HG03139 (cell line): ENCODE results near the gene AVEN.
"Not testable (repeated sequence)": the region's sequence is repeated elsewhere in the genome, so short reads cannot be mapped to it uniquely, and the experiment has no call there.

Experiments used
- ATAC-seq: cut with Tn5 transposase; IDR thresholded peaks from one replicate; pipeline ENCODE4 v1.9.1; 2021; ENCODE audit not compliant: unreplicated experiment

The AVEN gene

GRCh38 chr15:33857726-33858125 lies 181.3 kb downstream of the AVEN start:
- no peak for ATAC-seq

- ATAC-seq = no peak
Observed at GRCh38 chr15:33852570-33852969, 186.4 kb downstream of the AVEN start.

GRCh38 chr15:33852094-33852493 lies 186.9 kb downstream of the AVEN start:
- no peak for ATAC-seq

GRCh38 chr15:33851079-33851478 lies 187.9 kb downstream of the AVEN start:
- ATAC-seq = no peak

- ATAC-seq = no peak
Observed at GRCh38 chr15:33848011-33848410, 191.0 kb downstream of the AVEN start.

GRCh38 chr15:33846862-33847261 lies 192.1 kb downstream of the AVEN start:
- ATAC-seq = no peak

GRCh38 chr15:33846142-33846541 lies 192.9 kb downstream of the AVEN start:
- ATAC-seq = no peak

GRCh38 chr15:33844597-33844996 lies 194.4 kb downstream of the AVEN start:
- ATAC-seq = no peak

GRCh38 chr15:33844186-33844585 lies 194.8 kb downstream of the AVEN start:
- no peak for ATAC-seq

GRCh38 chr15:33840615-33841014 lies 198.4 kb downstream of the AVEN start:
- ATAC-seq = no peak

GRCh38 chr15:33839540-33839939 lies 199.5 kb downstream of the AVEN start:
- ATAC-seq = no peak

GRCh38 chr15:33837294-33837693 lies 201.7 kb downstream of the AVEN start:
- no peak for ATAC-seq

GRCh38 chr15:33834892-33835743 lies 203.9 kb downstream of the AVEN start:
- no peak for ATAC-seq

- no peak for ATAC-seq
Observed at GRCh38 chr15:33831646-33832045, 207.4 kb downstream of the AVEN start.

GRCh38 chr15:33830351-33830750 lies 208.7 kb downstream of the AVEN start:
- ATAC-seq = no peak

- no peak for ATAC-seq
Observed at GRCh38 chr15:33826201-33826600, 212.8 kb downstream of the AVEN start.

GRCh38 chr15:33825453-33825852 lies 213.6 kb downstream of the AVEN start:
- ATAC-seq = no peak

GRCh38 chr15:33823119-33823518 lies 215.9 kb downstream of the AVEN start:
- ATAC-seq = no peak

- no peak for ATAC-seq
Observed at GRCh38 chr15:33822479-33822878, 216.5 kb downstream of the AVEN start.

GRCh38 chr15:33819499-33819898 lies 219.5 kb downstream of the AVEN start:
- not testable (repeated sequence) for ATAC-seq
